HG02884 (cell line): ENCODE results near the gene FBXL5.

Experiments used
- ATAC-seq: cut with Tn5 transposase; IDR thresholded peaks from one replicate; pipeline ENCODE4 v1.9.1; 2021; ENCODE audit warnings: mild to moderate bottlenecking, moderate library complexity; ENCODE audit not compliant: unreplicated experiment

Gene FBXL5, protein sequence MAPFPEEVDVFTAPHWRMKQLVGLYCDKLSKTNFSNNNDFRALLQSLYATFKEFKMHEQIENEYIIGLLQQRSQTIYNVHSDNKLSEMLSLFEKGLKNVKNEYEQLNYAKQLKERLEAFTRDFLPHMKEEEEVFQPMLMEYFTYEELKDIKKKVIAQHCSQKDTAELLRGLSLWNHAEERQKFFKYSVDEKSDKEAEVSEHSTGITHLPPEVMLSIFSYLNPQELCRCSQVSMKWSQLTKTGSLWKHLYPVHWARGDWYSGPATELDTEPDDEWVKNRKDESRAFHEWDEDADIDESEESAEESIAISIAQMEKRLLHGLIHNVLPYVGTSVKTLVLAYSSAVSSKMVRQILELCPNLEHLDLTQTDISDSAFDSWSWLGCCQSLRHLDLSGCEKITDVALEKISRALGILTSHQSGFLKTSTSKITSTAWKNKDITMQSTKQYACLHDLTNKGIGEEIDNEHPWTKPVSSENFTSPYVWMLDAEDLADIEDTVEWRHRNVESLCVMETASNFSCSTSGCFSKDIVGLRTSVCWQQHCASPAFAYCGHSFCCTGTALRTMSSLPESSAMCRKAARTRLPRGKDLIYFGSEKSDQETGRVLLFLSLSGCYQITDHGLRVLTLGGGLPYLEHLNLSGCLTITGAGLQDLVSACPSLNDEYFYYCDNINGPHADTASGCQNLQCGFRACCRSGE

DNA sequence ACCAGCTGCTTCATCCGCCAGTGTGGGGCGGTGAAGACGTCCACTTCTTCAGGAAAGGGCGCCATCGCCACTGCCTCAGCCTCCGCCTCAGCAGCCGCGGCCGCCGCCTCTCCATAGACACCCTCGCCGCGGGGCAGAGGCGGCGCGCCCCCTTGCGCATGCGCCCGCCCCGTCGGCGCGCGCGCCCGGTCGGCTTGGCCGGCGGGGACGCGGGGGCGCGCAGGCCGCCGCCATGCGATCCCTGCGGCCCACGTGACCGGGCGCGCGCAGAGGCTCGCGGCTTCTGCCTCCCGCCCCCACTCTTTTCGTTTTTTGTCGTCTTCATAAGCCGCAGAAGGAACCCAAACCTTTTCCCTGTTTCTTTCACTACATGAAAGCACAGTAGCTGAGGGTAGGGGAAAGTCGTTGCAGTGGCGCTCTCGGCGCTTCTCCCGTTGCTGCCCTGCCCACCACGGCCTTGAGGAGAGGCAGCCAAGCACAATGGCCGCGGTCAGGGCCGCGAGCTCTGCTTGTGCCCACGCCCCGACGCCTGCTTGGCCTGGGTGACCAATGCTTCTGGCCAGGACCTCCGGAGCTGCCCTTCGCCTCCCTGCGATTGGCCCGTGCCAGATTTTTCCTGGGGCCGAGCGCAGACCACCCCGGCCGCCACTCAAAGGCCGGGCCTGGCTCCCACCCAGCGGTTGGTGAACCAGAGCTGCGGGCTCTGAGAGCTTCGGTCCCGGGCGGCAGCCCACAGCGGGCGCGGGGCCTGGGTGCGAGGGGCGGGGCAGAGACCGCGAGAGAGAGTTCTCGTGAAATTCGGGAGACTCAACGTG lies at the start of gene FBXL5:
Gene FBXL5, minus strand, starts transcription at position 135 of the 815 bp plus-strand sequence. Its CDS starts 70 bp downstream, at position 65.
- peak; percentile 51 for ATAC-seq

DNA sequence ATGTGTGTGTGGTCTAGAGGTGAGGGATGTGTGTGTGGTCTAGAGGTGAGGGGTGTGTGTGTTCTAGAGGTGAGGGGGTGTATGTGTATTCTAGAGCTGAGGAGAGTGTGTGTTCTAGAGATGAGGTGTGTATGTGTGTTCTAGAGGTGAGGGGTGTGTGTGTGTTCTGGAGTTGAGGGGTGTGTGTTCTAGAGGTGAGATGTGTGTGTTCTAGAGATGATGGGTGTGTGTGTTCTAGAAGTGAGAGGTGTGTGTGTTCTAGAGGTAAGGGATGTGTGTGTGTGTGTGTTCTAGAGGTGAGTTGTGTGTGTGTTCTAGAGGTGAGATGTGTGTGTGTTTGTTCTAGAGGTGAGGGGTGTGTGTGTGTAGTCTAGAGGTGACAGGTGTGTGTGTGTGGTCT lies 49.0 kb upstream of the FBXL5 start:
- no peak for ATAC-seq

DNA sequence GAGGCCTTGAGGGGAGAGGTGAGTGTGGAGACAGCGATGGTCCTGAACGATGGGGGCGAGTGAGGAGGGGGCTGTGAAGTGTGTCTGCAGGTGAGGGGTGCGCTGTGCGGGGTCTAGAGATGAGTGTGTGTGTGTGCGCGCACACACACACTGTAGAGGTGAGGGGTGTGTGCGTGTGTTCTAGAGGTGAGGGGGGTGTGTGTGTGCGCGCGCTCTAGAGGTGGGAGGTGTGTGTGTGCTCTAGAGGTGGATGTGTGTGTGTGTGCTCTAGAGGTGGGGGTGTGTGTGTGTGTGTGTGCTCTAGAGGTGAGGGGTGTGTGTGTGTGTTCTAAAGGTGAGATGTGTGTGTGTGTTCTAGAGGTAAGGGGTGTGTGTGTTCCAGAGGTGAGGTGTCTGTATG lies 48.3 kb upstream of the FBXL5 start:
- ATAC-seq: no peak

DNA sequence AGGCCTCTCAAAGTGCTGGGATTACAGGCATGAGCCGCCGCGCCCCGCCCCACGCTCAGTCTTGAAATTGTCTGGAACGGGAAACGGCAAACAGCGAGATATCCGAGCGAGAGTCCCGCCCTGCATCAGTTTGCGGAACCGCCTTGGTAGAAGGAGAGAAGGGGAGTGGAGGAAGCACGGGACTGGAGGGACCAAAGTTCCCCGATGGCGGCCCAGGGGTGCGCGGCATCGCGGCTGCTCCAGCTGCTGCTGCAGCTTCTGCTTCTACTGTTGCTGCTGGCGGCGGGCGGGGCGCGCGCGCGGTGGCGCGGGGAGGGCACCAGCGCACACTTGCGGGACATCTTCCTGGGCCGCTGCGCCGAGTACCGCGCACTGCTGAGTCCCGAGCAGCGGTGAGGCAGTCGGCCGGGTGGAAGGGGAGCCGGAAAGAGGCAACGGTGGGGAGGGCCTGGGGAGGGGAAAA lies 47.8 kb upstream of the FBXL5 start, which contains the start of gene BST1:
Gene BST1, plus strand, starts transcription at position 125 of the 463 bp plus-strand sequence. Its CDS starts 80 bp downstream, at position 205.
- peak; percentile 79 for ATAC-seq

DNA sequence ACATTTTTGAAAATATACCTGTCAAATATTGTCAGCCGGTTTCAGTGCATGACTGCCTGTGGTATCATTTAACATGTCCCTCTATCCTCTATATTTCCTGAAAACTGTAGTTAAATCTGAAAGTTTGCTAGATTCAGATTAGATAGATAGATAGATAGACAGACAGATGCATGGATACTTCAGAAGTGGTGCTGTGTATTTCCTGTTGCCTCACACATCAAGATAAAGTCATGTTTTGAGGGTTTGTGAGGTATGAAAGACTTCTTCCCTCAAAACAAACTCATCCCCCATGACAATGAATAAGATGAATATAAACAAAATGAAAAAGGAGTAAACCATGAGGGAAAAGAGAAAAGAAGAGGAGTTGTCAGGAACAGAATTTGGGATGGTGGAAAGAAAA lies 41.7 kb upstream of the FBXL5 start:
- no peak for ATAC-seq

DNA sequence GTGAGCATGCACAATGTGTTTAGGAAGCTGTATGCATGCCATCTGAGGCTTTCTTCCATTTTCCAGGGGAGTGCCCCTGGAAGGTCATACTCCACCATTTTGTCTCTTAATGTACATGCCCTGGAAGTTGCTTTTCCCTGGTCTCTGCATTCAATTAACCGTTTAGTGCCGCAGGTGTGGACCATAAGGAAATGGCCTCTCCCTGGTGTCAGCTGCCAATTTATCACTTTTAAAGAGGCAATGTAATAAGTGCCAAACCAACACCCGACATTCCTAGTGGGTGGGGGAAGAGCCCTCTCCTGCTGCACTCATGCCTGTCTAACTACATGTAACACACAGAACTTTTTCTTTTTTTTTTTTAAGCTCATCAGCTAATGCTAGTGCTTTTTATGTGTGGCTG lies 40.6 kb upstream of the FBXL5 start:
- ATAC-seq: no peak

DNA sequence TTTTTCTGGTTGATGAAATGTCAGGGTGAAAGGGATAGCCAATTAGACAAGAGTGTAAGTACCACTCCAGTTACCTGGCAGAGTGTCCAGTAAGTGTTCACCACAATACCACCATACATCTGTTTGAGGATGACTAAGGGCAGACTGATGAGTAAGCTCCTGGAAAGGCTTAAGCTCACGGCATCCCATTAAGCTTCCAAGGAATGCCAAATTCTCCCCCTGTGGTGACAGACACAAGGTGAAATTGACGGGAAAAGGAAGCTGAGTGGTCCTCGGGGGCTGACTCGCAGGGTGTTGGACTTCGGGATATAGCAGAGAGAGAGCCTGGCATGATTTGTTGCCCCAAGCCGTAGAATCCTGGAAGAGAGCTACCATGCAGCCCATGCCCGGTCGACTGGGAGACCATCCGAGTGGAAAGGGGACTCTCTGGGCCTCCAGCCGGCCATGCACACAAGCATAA lies 40.1 kb upstream of the FBXL5 start:
- ATAC-seq: no peak

DNA sequence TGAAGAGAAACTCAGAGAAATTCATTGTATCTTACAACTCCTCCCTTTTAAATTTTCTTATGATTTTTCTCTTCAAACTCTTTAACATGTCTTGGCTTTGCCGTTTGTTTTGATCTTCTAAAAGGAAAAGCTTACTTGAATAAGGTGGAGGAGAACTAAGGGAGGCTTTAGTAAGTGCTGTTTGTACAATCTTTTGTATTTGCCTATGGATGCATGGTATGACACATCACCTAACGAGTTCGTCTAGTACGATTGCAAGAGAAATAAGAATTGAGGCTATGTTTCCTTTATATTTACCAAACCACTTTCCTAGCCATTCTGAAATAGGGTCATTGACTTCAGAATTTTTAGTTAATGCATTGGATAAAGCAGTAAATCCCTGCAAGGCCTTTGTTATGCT lies 39.3 kb upstream of the FBXL5 start:
- ATAC-seq: no peak

DNA sequence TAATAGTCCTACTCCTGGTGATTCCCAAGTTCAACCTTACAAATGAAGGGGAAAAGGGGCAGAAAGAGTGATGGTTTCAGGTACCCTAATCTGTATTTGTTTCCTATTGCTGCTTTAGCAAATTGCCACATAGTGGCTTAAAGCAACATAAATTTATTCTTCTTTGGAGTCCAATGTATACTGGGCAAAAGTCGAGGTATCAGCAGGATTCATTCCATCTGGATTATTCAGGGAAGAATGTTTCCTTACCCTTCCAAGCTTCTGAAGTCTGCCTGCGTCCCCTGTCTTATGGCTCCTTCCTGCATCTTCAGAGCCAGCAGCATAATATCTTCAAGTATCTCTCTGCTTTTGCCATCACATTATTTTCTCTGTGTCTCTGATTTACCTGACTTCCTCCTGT lies 37.4 kb upstream of the FBXL5 start:
- ATAC-seq: no peak

DNA sequence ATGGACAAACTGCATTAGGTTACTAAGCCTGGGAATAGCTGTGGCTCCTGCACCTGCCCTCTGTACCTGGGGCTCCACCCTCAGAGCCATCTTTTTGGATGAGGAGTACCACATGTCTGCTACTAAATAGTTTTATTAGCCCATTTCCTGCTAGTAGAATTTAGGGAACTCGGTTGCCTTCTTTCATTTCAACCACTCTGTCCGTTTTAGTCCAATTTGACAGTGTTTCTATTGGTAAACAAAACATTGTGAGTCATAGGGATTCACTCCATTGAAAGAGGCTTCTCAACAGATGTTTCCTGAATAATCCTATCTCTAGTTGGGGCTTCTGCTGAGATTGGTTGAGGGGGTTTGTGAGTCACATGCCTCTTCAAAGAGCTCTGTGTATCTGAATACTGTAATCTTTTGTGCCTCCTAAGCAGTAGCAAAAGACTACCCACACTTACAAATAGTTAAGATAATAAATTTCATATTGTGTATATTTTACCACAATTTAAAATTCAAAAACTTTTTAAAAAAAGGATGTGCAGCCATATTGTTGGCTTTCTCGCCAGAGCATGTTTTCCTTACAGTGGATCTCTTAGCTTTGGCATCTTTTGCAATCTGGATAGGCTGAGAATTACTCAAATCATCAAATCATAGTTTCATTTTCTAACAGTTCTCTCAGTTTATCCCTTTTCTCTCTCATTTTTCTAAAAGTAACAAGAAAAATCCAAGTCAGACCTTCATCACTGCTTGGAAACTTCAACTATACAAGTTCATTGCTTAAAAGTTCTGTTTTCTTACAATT lies 36.4 kb upstream of the FBXL5 start:
- no peak for ATAC-seq

DNA sequence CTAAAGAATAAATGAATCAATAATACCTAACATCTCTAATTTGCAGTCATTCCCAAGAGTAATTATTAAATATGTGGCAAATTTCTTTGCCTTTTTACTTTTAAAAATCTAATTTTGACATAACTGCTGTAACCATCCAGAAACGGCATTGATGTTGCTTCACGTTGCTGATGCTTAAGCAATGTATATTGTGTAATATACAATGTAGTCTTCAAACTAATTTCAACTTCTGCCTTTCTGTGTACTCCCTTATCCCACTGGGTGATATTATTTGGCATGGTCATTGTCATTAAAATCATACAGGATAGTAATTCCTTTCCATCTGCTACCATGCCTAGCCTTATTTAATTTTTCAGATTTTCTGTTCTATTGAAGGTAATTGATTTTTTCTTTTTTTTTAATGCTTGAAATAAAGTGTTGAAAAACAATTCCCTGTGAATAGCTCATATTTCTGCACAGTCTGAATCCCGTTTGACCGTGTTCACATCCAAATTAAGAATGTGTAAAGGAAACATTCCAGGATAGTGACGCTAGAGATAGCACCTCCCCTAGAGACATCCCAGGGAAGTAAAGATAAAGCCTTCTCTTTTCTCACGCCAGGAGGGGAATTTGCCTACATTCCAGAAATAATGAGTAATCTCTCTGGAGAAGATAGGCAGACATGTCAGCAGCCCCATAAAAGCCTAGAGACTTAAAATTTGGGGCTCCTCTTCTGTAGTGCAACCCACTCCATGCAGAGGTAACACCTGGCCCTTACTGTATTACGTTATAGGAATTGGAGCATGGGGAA lies 35.1 kb upstream of the FBXL5 start:
- no peak for ATAC-seq

DNA sequence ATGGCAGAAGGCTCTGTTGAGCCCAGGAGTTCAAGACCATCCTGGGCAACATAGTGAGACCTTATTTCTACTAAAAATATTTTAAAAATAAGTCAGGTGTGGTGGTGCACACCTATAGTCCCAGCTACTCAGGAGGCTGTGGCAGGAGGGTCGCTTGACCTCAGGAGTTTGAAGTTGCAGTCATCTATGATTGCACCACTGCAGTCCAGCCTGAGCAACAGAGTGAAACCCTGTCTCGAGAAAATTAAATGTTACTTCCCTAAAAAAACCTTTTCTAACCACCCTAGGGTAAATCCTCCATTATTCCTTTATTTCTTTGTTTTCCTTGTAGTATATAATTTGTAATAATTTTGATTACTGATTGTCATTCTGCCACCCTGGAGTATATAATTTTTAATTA lies 34.4 kb upstream of the FBXL5 start:
- ATAC-seq: no peak

DNA sequence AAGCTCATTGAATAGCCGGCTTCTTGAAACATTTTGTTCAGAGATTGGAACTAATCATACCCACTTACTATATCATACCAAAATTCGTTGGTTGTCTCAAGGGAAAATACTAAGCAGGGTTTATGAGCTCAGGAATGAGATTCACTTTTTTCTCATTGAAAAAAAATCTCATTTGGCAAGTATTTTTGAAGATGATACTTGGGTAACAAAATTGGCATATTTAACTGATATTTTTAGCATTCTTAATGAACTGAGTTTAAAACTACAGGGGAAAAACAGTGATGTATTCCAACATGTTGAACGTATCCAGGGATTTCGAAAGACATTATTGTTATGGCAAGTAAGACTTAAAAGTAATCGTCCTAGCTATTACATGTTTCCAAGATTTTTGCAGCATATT lies 32.9 kb upstream of the FBXL5 start:
- no peak for ATAC-seq

DNA sequence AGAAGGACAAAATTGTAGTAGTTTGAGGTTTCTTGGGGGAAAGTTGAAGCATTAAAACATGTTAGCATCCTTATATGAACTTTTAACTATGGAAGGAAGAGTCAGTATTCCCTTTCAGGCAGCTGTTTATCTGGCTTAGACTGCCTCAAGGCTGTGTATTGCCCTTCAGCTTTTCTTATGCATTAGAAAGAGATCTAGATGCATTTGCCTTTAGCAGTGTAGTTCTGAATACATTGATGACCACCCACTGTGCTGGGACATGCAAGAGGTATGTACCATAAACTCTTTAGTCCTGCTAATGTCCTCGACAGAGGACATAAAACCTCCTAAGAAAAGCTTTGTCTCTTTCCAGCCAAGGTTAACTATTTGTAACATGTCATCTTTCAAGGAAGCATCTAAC lies 29.3 kb upstream of the FBXL5 start:
- ATAC-seq: no peak

DNA sequence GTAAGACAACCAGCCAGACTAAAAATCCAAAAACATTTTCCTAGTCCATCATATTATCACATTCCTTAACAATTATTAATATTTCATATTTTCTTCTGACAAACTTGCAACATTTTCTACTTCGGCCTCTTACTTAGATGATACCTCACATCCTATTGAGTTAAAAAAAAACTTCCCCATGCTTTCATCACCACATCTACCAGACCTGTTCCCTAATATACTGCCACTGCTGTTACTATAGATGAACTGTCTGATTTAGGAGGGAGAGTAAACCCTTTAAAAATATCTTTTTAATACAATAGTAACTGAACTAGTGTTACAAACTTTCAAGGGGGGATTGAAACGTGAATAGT lies 28.0 kb upstream of the FBXL5 start:
- no peak for ATAC-seq

DNA sequence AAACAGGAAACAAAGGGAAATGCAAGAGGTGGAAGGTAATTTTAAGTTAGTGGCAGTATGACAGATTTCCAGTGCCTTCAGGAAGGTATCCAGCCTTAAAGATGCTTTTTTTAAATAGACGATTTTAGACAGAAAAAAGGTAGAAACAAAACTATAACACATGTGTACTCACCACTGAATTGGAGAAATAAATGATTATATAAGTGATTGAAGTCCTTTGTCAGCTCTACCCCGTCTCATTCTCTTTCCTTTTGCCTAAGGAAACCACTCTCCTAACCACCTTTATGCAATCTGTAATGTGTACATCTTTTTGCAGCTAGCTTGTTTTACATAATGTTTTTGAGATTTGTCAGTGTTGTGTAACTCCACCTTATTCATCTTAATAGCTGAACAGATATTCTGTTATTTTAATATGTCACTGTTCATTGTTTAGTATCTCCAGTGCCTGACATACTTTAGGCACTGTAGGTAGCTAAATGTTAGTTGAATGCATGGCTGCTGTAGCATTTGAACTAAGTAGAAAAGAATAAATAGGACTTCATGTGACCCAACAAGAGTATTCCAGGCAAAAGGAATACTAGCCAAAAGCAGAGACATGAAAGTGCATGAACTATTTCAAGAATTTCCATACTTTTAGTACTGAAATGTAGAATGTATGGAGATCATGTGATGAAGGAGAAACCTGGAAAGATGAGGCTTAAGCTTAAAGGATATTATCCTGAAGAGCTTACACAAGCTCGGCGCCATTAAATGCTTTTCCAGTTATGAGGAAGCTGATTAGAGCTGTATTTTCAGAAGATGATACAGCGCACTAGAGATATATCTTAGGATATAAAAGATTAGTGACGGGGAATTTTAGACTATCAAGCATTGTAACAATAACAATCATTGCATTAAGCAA lies 27.3 kb upstream of the FBXL5 start:
- no peak for ATAC-seq

DNA sequence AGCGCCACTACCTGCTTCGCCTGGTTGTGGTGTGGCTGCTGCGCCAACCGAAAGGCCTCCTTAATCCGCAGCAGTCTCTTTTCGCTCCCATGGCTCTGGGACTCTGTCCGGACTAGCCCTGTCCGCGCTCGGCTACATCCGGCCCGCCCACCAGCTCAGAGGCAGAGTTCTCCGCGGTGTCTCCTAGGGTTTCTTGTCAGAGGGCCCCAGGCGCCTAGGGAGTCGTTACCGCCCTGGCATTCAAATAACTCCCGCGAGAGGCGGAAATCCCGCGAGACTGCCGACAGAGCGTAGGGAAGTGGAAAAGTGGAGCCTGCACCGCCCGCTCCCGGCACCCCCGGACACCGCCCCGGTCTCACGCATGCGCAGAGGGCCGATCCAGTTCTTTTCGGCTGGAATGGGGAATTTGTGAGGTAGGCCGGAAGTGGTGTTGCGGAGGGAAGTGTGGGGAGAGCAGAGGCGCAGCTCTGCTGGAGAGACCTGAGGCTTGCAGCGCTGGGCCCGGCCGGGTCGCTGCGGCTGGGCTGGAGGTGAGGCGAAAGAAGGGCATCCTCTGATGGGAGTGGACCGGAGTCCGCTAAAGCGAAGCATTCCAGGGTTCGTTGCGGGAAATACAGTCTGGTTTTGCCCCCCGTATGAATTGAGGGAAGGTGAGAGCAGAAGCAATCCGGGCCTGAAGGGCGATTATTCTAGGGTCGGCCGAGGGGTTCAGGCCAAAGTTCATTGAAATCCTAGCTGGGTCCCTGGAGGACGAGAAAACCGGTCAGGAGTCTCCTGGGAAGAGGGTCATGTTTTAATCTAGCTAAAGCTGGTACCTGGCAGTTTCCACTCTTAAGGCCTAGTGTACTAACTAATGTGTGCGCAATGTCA lies 26.4 kb upstream of the FBXL5 start, which contains the start of gene FAM200B:
Gene FAM200B, plus strand, starts transcription at position 456 of the 870 bp plus-strand sequence. CDS start 5,151 bp downstream, outside the sequence.
- peak; percentile 83 for ATAC-seq

DNA sequence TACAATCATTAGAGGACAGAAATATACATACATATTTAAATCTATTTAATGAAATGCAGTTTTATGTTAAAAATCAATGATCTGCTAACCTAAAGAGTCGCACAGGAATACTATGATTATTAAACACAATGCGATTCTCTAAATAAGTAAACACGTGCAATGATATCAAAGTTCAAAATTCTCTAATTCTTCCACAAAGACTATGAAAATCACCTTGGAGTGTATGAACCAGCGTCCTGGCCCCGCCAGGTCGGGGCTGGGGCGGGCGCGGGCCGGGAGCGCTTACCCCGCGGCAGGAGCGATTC lies 25.9 kb upstream of the FBXL5 start:
- no peak for ATAC-seq
